NT2/D1 (cell line): Measurements from ENCODE around the gene CACNA2D3.

ENCODE experiments used
- YY1 ChIP-seq: IDR thresholded peaks from 2 replicates; pipeline ENCODE4 v1.6.1; 2011; ENCODE audit not compliant: insufficient read length, insufficient read depth
- ZNF274 ChIP-seq: IDR thresholded peaks from 2 replicates; pipeline ENCODE4 v1.6.1; 2011; ENCODE audit warnings: mild to moderate bottlenecking, low read depth, low read length

DNA sequence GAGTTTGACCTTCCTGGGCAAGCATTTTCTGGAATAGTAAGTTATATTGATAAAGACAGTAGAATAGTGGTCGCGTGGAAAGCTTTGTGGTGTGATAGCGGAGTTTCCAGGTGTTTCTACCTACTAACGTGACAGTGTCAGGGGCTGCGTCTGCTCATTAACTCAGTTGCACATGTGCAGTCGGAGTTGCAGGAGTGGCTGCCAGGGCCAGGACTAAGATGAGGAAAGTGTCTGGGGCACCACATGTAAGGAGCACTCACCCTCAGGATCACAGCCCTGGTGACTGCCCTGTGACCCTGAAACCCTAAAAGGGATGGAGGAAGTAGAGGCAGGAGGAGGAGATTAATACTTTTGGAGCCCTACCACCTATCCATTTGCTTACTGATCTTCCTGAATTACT lies 510.5 kb downstream of the CACNA2D3 start:
- TF ChIP-seq YY1 (no peak), ZNF274 (no peak)
